HG02870 (cell line): ENCODE results near the gene PRKRA.
A peak's percentile ranks its signal among the peaks of the same experiment; 100 is the strongest.
"Not testable (repeated sequence)": the region's sequence is repeated elsewhere in the genome, so short reads cannot be mapped to it uniquely, and the experiment has no call there.

Source experiments
- ATAC-seq: cut with Tn5 transposase; IDR thresholded peaks from one replicate; pipeline ENCODE4 v1.9.1; 2021; ENCODE audit warnings: mild to moderate bottlenecking, moderate library complexity; ENCODE audit not compliant: unreplicated experiment

PRKRA gene

DNA sequence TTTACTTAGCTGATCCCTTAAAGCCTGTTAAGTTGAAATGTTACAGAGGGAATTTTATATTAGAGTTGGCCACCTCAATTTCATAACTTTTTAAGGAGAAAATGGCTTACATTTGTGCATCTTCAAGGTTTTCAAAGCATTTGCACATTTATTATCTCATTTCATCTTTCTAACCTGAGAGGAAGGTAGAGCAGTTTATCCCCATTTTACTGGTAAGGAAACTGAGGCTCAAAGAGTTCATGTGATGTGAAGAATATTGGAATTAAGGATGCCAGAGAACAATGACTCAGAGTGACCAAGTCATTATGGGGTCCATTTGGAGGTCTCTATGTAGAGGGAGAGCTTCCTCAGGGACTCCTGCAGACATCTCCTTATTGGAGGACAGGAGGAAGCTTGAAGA, 35.0 kb downstream of the PRKRA start:
- ATAC-seq: no peak

DNA sequence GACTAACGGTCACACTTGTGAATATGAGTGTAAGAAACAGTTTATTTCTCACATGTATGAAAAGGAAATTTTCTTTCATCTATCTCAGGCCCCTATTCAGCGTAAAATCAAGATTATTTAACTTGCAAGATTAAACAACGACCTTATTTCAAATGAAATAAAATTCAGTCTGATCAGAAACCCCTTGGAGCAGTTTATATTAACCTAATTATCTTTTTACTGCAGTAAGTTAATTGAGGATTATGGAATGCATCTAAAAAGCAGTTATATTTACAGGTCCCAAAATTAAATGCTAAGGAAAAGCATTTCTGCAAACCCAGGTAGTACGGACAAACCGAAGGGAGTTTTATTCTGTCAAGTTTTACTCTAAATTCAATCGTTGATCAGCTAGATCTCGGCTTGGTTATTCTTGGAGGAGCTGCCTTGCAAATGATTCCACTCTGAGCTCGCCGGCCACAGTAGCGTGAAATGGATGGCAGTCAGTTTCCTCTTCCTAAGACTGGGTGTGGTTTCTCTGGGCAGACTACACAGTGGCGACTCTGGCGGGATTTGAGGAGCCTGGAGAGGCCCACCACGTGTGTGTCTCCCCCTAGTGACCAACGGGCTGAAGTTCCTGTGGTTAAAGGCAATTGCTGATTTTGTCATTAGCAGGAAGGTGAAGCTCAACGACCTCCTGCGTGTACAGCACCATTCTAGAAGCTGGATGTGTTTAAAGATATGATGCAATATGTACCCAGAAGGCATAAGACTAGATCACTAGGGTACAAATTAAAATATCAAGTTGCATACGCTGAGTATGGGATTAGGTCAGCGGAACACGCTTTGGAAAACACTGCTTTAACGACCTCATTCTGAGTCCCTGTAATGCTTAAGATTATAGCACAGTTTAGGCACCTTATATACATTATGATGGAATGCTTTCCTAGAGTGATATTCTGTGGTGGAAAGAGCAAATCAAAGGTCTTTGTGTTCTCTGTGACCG, 36.4 kb downstream of the PRKRA start:
- ATAC-seq: peak; percentile 72

GRCh38 chr2:178413472-178414265, 37.3 kb downstream of the PRKRA start:
- ATAC-seq: peak; percentile 76

- not testable (repeated sequence) for ATAC-seq
These were observed 38.5 kb downstream of the PRKRA start for GRCh38 chr2:178412453-178412852.

DNA sequence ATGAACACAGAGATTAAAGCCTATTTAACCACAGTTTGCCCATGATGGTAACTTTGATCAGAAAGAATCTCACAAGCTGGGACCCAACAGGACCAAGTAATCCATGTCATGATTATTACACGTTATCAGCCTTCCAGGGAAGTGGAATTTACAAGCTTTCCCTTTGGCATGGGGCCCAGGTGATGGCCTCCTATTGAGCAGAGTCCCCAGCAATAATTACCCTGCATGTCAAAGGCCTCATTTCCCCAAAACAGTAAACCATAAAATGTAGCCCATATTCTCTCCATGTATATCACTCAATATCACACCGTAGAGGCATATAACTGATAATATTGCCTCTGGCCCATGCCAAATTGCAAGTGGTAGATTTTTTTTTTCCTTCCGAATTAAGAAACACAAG, 38.9 kb downstream of the PRKRA start:
- no peak for ATAC-seq

GRCh38 chr2:178409261-178409660, 41.7 kb downstream of the PRKRA start:
- ATAC-seq: no peak

DNA sequence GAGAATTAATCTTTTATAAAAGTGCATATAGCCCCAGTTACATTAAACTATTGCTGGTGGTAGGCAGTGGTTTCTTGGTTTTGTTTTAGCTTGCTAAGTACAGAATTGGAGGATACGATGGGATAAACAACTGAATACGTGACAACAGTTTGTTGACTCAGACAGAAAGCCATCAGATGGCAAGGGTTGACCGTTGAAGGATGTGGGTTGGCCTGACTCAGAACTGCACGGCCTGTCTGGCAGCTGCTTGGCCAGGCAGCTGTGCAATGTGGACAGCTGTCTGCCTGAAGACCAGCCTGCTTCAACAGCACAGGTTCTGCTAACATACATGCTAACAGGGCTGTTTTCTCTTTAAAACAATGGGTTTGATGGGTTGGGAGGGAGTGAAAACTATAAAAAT, 46.6 kb downstream of the PRKRA start:
- ATAC-seq: peak; percentile 99

- peak; percentile 33 for ATAC-seq
These were observed 47.2 kb downstream of the PRKRA start for GRCh38 chr2:178403671-178404306.

GRCh38 chr2:178401994-178402437, 49.0 kb downstream of the PRKRA start:
- no peak for ATAC-seq

DNA sequence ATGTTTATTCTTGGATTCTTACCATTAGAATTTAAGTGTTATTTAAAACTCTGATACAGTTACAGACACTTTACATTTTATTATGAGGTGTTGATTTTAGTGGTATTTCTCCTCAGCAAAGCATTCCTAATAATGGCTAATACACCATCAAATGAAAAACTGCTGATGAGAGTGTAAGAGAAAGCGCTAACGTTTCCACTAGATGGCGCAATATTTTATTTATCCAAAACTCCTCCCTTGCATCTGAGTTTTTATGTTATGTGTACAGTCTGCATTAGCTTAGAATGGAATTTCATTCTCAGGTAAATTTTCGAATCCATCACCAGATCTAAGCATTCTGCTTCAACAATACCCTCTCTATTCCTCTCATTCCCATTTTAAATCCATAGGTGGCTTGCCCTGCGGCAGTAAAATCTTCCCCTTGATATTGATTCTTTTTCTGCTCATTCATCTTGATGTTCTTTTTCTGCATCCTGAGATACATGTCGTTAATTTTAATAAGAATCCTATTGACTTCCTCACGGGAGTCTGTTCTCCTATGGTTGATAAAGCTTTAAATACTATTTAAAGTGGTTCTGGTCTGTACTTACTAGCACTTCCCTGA, 53.9 kb downstream of the PRKRA start:
- ATAC-seq: peak; percentile 80

GRCh38 chr2:178395941-178396570, 54.9 kb downstream of the PRKRA start:
- no peak for ATAC-seq

DNA sequence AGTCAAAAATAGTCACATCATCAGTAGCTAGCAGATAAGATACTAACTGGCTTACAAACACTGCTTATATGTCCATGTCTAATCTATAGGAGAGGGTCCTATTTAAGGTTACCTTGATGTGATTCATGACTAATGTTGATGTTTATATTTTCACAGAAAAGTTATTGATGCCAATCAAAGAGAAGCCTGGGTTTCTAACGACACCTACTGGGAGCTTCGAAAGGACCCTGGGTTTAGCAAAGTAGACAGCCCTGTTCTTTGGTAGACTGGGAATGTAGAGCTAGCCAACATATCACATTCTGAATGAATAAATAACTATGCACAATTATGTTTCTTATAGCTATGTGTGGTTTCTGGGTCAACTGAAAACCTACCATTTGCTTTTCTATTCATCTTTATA, 55.7 kb downstream of the PRKRA start:
- no peak for ATAC-seq

GRCh38 chr2:178394859-178395258, 56.1 kb downstream of the PRKRA start:
- no peak for ATAC-seq

DNA sequence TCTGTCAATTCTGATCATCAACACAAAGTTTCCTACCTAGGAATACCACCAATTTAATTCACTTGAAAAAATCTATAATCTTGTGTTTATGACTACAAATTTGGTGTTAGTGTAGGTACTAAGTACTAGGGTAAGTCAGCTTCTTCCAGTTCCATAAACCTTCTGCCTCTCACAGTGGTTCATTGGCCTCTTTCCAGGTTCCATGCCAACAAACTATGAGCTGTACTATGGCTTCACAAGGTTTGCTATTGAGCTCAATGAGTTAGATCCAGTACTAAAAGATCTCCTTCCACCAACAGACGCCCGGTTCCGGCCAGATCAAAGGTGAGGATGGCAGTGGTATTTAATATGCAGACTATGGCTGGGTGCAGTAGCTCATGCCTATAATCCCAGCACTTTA, 58.8 kb downstream of the PRKRA start:
- ATAC-seq: no peak

DNA sequence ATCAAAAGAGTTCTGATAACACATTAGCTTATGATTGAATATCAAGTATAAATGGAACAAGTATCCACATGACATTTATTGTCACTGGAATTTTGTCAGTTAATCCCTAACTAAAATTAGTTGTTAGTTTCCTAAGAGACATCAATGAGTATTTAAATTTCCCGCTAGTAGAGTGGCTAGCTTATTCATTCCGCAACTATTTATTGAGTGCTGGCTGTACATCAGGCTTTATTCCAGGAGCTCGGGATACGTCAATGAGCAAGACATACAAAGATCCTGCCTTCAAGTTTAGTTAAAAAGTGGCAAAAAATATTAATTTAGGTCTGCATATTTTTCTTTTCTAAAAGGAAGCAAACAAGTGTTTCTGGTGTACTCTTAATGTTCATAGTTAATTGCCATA, 59.3 kb downstream of the PRKRA start:
- ATAC-seq: no peak

DNA sequence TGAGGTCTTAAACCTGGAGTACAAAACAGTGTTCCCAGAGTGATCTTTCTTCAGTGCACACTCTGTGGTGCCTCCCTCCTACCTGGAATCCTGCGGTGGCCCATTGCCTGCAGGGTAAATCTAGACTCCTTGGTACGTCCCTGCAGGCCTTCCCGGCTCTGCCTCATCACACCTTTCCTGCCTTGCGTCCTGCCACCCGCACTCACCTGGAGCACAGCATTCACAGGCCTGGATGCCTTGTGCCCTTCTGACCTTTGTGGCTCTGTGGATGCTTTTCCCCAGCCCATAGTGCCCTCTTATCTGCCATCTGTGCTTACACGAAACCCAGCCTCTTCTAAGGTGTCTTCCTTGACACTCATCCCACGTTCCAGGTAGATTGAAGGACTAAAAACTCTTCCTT, 62.7 kb downstream of the PRKRA start:
- no peak for ATAC-seq

DNA sequence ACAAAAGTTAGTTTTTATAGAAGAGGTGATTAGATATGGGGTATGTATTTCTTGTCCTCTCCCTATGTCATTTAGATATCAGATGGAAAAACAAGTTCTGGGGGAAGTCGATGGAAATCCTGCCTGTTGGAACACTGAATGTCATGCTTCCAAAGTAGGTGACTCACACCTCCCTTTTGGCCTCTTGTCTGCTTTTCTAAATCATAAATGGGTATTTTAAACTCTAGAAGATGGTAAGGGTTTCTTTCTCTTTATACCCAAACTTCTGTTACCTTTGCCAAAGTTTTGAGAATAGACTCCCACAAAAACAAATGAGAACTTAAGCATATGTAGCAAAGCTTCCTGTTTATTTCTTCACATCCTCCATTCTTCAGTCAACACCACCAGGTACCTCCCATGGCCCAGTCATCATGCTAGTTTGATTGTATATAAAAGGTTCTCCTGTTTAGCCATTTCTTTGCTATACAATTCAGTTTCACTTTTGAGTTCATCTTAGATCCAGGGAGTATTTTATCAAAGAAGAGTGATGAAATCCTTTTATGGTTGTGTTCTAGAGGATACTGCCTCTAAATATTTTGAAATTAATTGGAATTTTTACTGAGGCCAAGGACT, 63.9 kb downstream of the PRKRA start:
- no peak for ATAC-seq

DNA sequence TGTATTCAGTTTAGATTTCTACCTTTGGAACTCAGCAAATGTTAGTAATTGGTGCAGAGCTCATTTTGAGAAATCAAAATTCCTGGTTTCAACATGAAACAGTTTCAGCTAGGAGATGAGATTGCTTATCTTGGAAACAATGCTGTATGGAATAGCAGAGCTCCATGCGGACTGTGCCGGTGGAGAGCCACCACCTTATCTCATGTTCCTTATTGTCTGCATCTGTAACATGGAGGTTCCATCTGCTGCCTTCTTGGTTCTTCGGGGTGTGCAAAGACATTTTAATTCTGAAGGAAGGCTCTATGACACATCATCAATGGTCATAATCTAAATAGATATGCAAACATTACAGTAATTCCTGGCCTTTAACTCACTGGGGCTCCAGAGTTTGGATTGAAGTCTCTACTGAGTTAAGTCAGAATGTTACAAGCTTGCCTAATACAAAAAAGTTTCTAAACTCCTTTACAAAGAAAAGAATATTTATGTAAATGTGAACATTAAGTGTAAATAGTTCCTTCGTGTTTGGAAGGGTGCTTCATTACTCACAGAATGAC, 65.3 kb downstream of the PRKRA start:
- no peak for ATAC-seq

GRCh38 chr2:178383718-178384117, 67.3 kb downstream of the PRKRA start:
- no peak for ATAC-seq
